Parathyroid adenoma (tissue), 2 donors: ENCODE data around the gene GRAP2.
A peak's percentile ranks its signal among the peaks of the same experiment; 100 is the strongest.

ENCODE experiments used
- H2AFZ ChIP-seq: fragments of 300-600 bp; sonication (generic); one replicate; pipeline ENCODE4 v1.7.0; 2017; ENCODE audit warnings: antibody characterized with exemption, mild to moderate bottlenecking
- H3K27ac ChIP-seq: fragments of 300-600 bp; sonication (generic); one replicate; pipeline ENCODE4 v1.7.0; 2017
- H3K27me3 ChIP-seq: fragments of 300-600 bp; sonication (generic); one replicate; pipeline ENCODE4 v1.7.0; 2017; ENCODE audit warnings: low read length; ENCODE audit not compliant: control insufficient read depth, insufficient read depth
- H3K36me3 ChIP-seq: fragments of 300-600 bp; sonication (generic); one replicate; pipeline ENCODE4 v1.7.0; 2017; ENCODE audit warnings: low read length; ENCODE audit not compliant: control insufficient read depth, insufficient read depth
- H3K4me1 ChIP-seq: fragments of 300-600 bp; sonication (generic); one replicate; pipeline ENCODE4 v1.7.0; 2017; ENCODE audit warnings: control low read depth
- H3K4me2 ChIP-seq: fragments of 300-600 bp; sonication (generic); one replicate; pipeline ENCODE4 v1.7.0; 2017; ENCODE audit warnings: low read length
- H3K4me3 ChIP-seq: fragments of 300-600 bp; sonication (generic); one replicate; pipeline ENCODE4 v1.7.0; 2017; ENCODE audit warnings: low read depth, low read length
- H3K79me2 ChIP-seq: fragments of 300-600 bp; sonication (generic); one replicate; pipeline ENCODE4 v1.7.0; 2017; ENCODE audit warnings: control low read depth
- H3K9ac ChIP-seq: fragments of 300-600 bp; sonication (generic); one replicate; pipeline ENCODE4 v1.7.0; 2017; ENCODE audit warnings: mild to moderate bottlenecking
- H3K9me3 ChIP-seq: fragments of 300-600 bp; sonication (generic); one replicate; pipeline ENCODE4 v1.7.0; 2017; ENCODE audit warnings: low read length; ENCODE audit not compliant: control insufficient read depth
- CTCF ChIP-seq: fragments of 300-600 bp; sonication (generic); IDR thresholded peaks from one replicate; pipeline ENCODE4 v1.7.0; 2017; ENCODE audit warnings: antibody characterized with exemption, mild to moderate bottlenecking
- donor health status: primary hyperparathyroidism.

GRAP2 gene

GRCh38 chr22:39932918-39933649, 32.2 kb downstream of the GRAP2 start:
- H3K9me3 ChIP-seq, result no peaks in the 10 kb centered on the region
- no peaks in the 10 kb centered on the region for H3K4me1 ChIP-seq
- TF ChIP-seq CTCF, result peak; percentile 46
- H3K27me3 ChIP-seq, result no peaks in the 10 kb centered on the region
- no peak overlapping the region for H3K4me3 ChIP-seq
- no peak overlapping the region for H3K9ac ChIP-seq
- no peak overlapping the region for H3K27ac ChIP-seq
- no peaks in the 10 kb centered on the region for H3K79me2 ChIP-seq
- H3K36me3 ChIP-seq, result no peaks in the 10 kb centered on the region
- no peak overlapping the region for H3K4me2 ChIP-seq
- H2AFZ ChIP-seq, result no peak overlapping the region

- Histone ChIP-seq H3K27ac (no peak overlapping the region), H3K79me2 (no peaks in the 10 kb centered on the region), H3K27me3 (no peaks in the 10 kb centered on the region), H3K4me2 (no peak overlapping the region), H2AFZ (no peak overlapping the region), H3K36me3 (no peaks in the 10 kb centered on the region), H3K9ac (no peak overlapping the region), H3K4me3 (no peak overlapping the region), H3K4me1 (no peaks in the 10 kb centered on the region), H3K9me3 (no peaks in the 10 kb centered on the region)
- TF ChIP-seq CTCF, result no peak
Measured at GRCh38 chr22:39933741-39934140, 32.9 kb downstream of the GRAP2 start.

GRCh38 chr22:39935116-39935515, 34.2 kb downstream of the GRAP2 start:
- Histone ChIP-seq H3K4me1 (no peaks in the 10 kb centered on the region), H3K4me3 (no peak overlapping the region)

GRCh38 chr22:39935612-39936011, 34.7 kb downstream of the GRAP2 start:
- no peak for TF ChIP-seq CTCF
- H3K36me3 ChIP-seq, result no peaks in the 10 kb centered on the region
- no peak overlapping the region for H3K4me3 ChIP-seq
- H3K9me3 ChIP-seq, result no peaks in the 10 kb centered on the region
- no peak overlapping the region for H2AFZ ChIP-seq
- no peak overlapping the region for H3K4me2 ChIP-seq
- H3K79me2 ChIP-seq, result no peaks in the 10 kb centered on the region
- H3K9ac ChIP-seq, result no peak overlapping the region
- no peak overlapping the region for H3K27ac ChIP-seq
- no peaks in the 10 kb centered on the region for H3K27me3 ChIP-seq
- H3K4me1 ChIP-seq, result no peaks in the 10 kb centered on the region

More at GRCh38 chr22:39935116-39935515, 34.2 kb downstream of the GRAP2 start:
- Histone ChIP-seq H3K9ac (no peak overlapping the region), H3K27ac (no peak overlapping the region), H3K27me3 (no peaks in the 10 kb centered on the region), H3K4me2 (no peak overlapping the region), H3K36me3 (no peaks in the 10 kb centered on the region), H2AFZ (no peak overlapping the region), H3K79me2 (no peaks in the 10 kb centered on the region), H3K9me3 (no peaks in the 10 kb centered on the region)
- no peak for TF ChIP-seq CTCF
